Activated naive CD4-positive, alpha-beta T cell treated with anti-CD3 and anti-CD28 coated beads for 36 hours (primary cell): ENCODE results near the gene LY6G5B. TPM values are rescaled to one million over a fixed set of nuclear protein-coding genes. Genes with fewer than 3 reads are reported as not detected.

Experiments used
- CTCF ChIA-PET: fragments of 350-600 bp; sonication (Branson Sonifier 250); formaldehyde crosslinking; loops from one replicate; lab custom pipeline; 2021; ENCODE audit warnings: antibody characterized with exemption; lab: Charles Lee
- DNase-seq: peaks from one replicate; pipeline ENCODE4 v3.0.0-alpha.2; 2020
- H3K27ac Mint-ChIP-seq: one replicate; pipeline ENCODE4 v1.8.0; 2021; ENCODE audit warnings: mild to moderate bottlenecking, mixed read lengths
- H3K27me3 Mint-ChIP-seq: one replicate; pipeline ENCODE4 v1.8.0; 2021; ENCODE audit warnings: low read depth, mixed read lengths
- H3K36me3 Mint-ChIP-seq: one replicate; pipeline ENCODE4 v1.8.0; 2021; ENCODE audit warnings: low read depth, mixed read lengths
- H3K4me1 Mint-ChIP-seq: one replicate; pipeline ENCODE4 v1.8.0; 2021; ENCODE audit warnings: low read depth, mixed read lengths
- H3K4me3 Mint-ChIP-seq: one replicate; pipeline ENCODE4 v1.8.0; 2021; ENCODE audit warnings: mild to moderate bottlenecking, moderate library complexity, mixed read lengths
- H3K9me3 Mint-ChIP-seq: one replicate; pipeline ENCODE4 v1.8.0; 2021; ENCODE audit warnings: mixed read lengths
- intact Hi-C: fragments of 100-400 bp; cut with micrococcal nuclease; formaldehyde crosslinking; loops from one replicate; pipeline ENCODE4 v1.15.1; 2023
- microRNA-seq: library from miRNA; unstranded; fragments of <30 nt; microRNA quantifications from one replicate; pipeline ENCODE4 v1.2.0, GENCODE V29; 2022; ENCODE audit warnings: borderline microRNAs expressed, borderline replicate concordance
- total RNA-seq, 2 experiments: library from RNA; stranded (reverse); gene quantifications; one replicate each; pipeline ENCODE4 v1.2.3, GENCODE V29; 2021

Gene LY6G5B
- total RNA-seq, 2 experiments from 2014 or later = 6.4 to 6.5 TPM

- peaks cover 8% of the 10 kb centered on the region for H3K4me1 Mint-ChIP-seq
- CTCF ChIA-PET = interaction anchor here (0.5 to 2.7 kb wide), 2 partner anchors 15 to 38 kb away, joined by 8 to 12 read pairs; no protein-coding TSS in a partner anchor
- DNase-seq = no peak
- H3K4me3 Mint-ChIP-seq = no peak within 1 kb of the TSS
- H3K9me3 Mint-ChIP-seq = no peaks in the 10 kb centered on the region
- H3K27ac Mint-ChIP-seq = no peak within 1 kb of the TSS
- H3K27me3 Mint-ChIP-seq = no peaks in the 10 kb centered on the region
- intact Hi-C loops = no loop called here
- no peaks in the 10 kb centered on the region for H3K36me3 Mint-ChIP-seq
Measured at GRCh38 chr6:31715022-31715958, 45.5 kb downstream of the LY6G5B start, which contains the start of gene LY6G6D. TSS of gene LY6G6D (plus strand) at chr6:31715348. CDS start at chr6:31715356, 8 bp downstream.

GRCh38 chr6:31717499-31718222 lies 47.9 kb downstream of the LY6G5B start:
- intact Hi-C loops = no loop called here
- DNase-seq = no peak
- CTCF ChIA-PET = no interaction called here
- Mint-ChIP-seq H3K27me3 (no peaks in the 10 kb centered on the region), H3K9me3 (no peaks in the 10 kb centered on the region), H3K4me3 (no peak overlapping the region), H3K36me3 (no peaks in the 10 kb centered on the region), H3K4me1 (peaks cover 2% of the 10 kb centered on the region), H3K27ac (no peak overlapping the region)

- Mint-ChIP-seq H3K4me1 (peaks cover 2% of the 10 kb centered on the region), H3K27ac (no peak overlapping the region), H3K9me3 (no peaks in the 10 kb centered on the region), H3K36me3 (no peaks in the 10 kb centered on the region), H3K4me3 (no peak overlapping the region), H3K27me3 (no peaks in the 10 kb centered on the region)
- CTCF ChIA-PET = no interaction called here
- no peak for DNase-seq
- intact Hi-C loops = no loop called here
Measured at GRCh38 chr6:31718265-31718664, 48.5 kb downstream of the LY6G5B start.

- H3K27me3 Mint-ChIP-seq = no peaks in the 10 kb centered on the region
- CTCF ChIA-PET = no interaction called here
- H3K36me3 Mint-ChIP-seq = no peaks in the 10 kb centered on the region
- H3K27ac Mint-ChIP-seq = no peak overlapping the region
- H3K9me3 Mint-ChIP-seq = no peaks in the 10 kb centered on the region
- peaks cover 1% of the 10 kb centered on the region for H3K4me1 Mint-ChIP-seq
- no peak overlapping the region for H3K4me3 Mint-ChIP-seq
- intact Hi-C loops = no loop called here
- DNase-seq = no peak
Measured at GRCh38 chr6:31719001-31719400, 49.2 kb downstream of the LY6G5B start.

GRCh38 chr6:31720196-31720770 lies 50.5 kb downstream of the LY6G5B start:
- no peaks in the 10 kb centered on the region for H3K27me3 Mint-ChIP-seq
- CTCF ChIA-PET = no interaction called here
- H3K9me3 Mint-ChIP-seq = no peaks in the 10 kb centered on the region
- no peaks in the 10 kb centered on the region for H3K4me1 Mint-ChIP-seq
- H3K4me3 Mint-ChIP-seq = no peak overlapping the region
- intact Hi-C loops = no loop called here
- H3K27ac Mint-ChIP-seq = no peak overlapping the region
- H3K36me3 Mint-ChIP-seq = no peaks in the 10 kb centered on the region
- no peak for DNase-seq

GRCh38 chr6:31721351-31722020 lies 51.7 kb downstream of the LY6G5B start, which contains the start of gene LY6G6C:
TSS of gene LY6G6C (minus strand) at chr6:31721746. CDS start at chr6:31721679, 67 bp downstream.
- intact Hi-C loops = no loop called here
- Mint-ChIP-seq H3K9me3 (no peaks in the 10 kb centered on the region), H3K4me3 (no peak within 1 kb of the TSS), H3K27me3 (no peaks in the 10 kb centered on the region), H3K4me1 (peaks cover 10% of the 10 kb centered on the region), H3K27ac (no peak within 1 kb of the TSS), H3K36me3 (no peaks in the 10 kb centered on the region)
- no peak for DNase-seq
- CTCF ChIA-PET = no interaction called here

- no peaks in the 10 kb centered on the region for H3K27me3 Mint-ChIP-seq
- no peak overlapping the region for H3K4me3 Mint-ChIP-seq
- DNase-seq = no peak
- CTCF ChIA-PET = no interaction called here
- intact Hi-C loops = no loop called here
- no peaks in the 10 kb centered on the region for H3K36me3 Mint-ChIP-seq
- peaks cover 16% of the 10 kb centered on the region for H3K4me1 Mint-ChIP-seq
- no peak overlapping the region for H3K27ac Mint-ChIP-seq
- H3K9me3 Mint-ChIP-seq = no peaks in the 10 kb centered on the region
Measured at GRCh38 chr6:31722173-31722572, 52.4 kb downstream of the LY6G5B start.

Small RNA genes lying within 50 kb of the gene (microRNA-seq; reads per million reads assigned to microRNA genes)
- gene MIR4646 (not detected), gene MIR6832 (not detected)

Other genes starting within 250 kb of the LY6G5B start
- gene MICB, start 171.8 kb upstream of the LY6G5B start, total RNA-seq = 10 to 100 TPM; 21.4 to 22.6 TPM
- not detected for gene MCCD1, start 141.0 kb upstream of the LY6G5B start, total RNA-seq
- 100 to 1,000 TPM; 600 to 624 TPM for gene DDX39B, start 128.0 kb upstream of the LY6G5B start, total RNA-seq
- gene ATP6V1G2, start 123.4 kb upstream of the LY6G5B start, total RNA-seq = 1 to 10 TPM; 1.2 to 1.4 TPM
- gene NFKBIL1, start 122.4 kb upstream of the LY6G5B start, total RNA-seq = 10 to 100 TPM; 20.4 to 20.6 TPM
- gene LTA, start 97.7 kb upstream of the LY6G5B start, total RNA-seq = 100 to 1,000 TPM; 165 to 173 TPM
- gene TNF, start 94.4 kb upstream of the LY6G5B start, total RNA-seq = 10 to 100 TPM; 31.6 to 33.2 TPM
- gene LTB, start 87.6 kb upstream of the LY6G5B start, total RNA-seq = 10 to 100 TPM; 50.5 to 52.3 TPM
- gene LST1, start 83.7 kb upstream of the LY6G5B start, total RNA-seq = 10 to 100 TPM; 11.5 to 12.5 TPM
- gene NCR3, start 77.0 kb upstream of the LY6G5B start, total RNA-seq = 1 to 10 TPM; 2.8 TPM
- 100 to 1,000 TPM; 120 to 129 TPM for gene AIF1, start 54.7 kb upstream of the LY6G5B start, total RNA-seq
- gene PRRC2A, start 49.3 kb upstream of the LY6G5B start, total RNA-seq = 100 to 1,000 TPM; 283 to 304 TPM
- gene BAG6, start 17.3 kb upstream of the LY6G5B start, total RNA-seq = 100 to 1,000 TPM; 286 to 295 TPM
- 1 to 10 TPM; 2.6 to 3.7 TPM for gene APOM, start 14.1 kb upstream of the LY6G5B start, total RNA-seq
- gene C6orf47, start 9.2 kb upstream of the LY6G5B start, total RNA-seq = 1 to 10 TPM; 8.8 to 9.0 TPM
- gene GPANK1, start 5.0 kb upstream of the LY6G5B start, total RNA-seq = 10 to 100 TPM; 31.2 to 32.4 TPM
- gene CSNK2B, start 3.9 kb upstream of the LY6G5B start, total RNA-seq = 100 to 1,000 TPM; 215 to 219 TPM
- 1 to 10 TPM in 1 of 2 experiments, under 1 TPM in 1; 0.93 to 1.4 TPM for gene LY6G5C, start 11.1 kb downstream of the LY6G5B start, total RNA-seq
- gene ABHD16A, start 33.3 kb downstream of the LY6G5B start, total RNA-seq = 10 to 100 TPM; 19.9 to 22.5 TPM
- not detected for gene LY6G6F, start 36.9 kb downstream of the LY6G5B start, total RNA-seq
- not detected for gene LY6G6D, start 45.4 kb downstream of the LY6G5B start, total RNA-seq
- gene LY6G6C, start 51.8 kb downstream of the LY6G5B start, total RNA-seq = not detected
- gene MPIG6B, start 53.4 kb downstream of the LY6G5B start, total RNA-seq = under 1 TPM in 1 of 2 experiments, not detected in 1; 0.49 TPM
- gene DDAH2, start 59.3 kb downstream of the LY6G5B start, total RNA-seq = 10 to 100 TPM in 1 of 2 experiments, 1 to 10 TPM in 1; 8.5 to 11.3 TPM
- gene CLIC1, start 66.6 kb downstream of the LY6G5B start, total RNA-seq = 100 to 1,000 TPM; 348 to 353 TPM
- 100 to 1,000 TPM; 101 to 105 TPM for gene MSH5, start 70.0 kb downstream of the LY6G5B start, total RNA-seq
- 10 to 100 TPM in 1 of 2 experiments, 1 to 10 TPM in 1; 9.8 to 10.5 TPM for gene SAPCD1, start 92.7 kb downstream of the LY6G5B start, total RNA-seq
- gene VWA7, start 107.4 kb downstream of the LY6G5B start, total RNA-seq = under 1 TPM; 0.69 to 0.89 TPM
- 100 to 1,000 TPM; 157 to 161 TPM for gene VARS1, start 125.8 kb downstream of the LY6G5B start, total RNA-seq
- gene LSM2, start 137.0 kb downstream of the LY6G5B start, total RNA-seq = 100 to 1,000 TPM; 172 to 174 TPM
- gene HSPA1L, start 145.3 kb downstream of the LY6G5B start, total RNA-seq = under 1 TPM; 0.86 to 0.95 TPM
- 10 to 100 TPM; 19.8 to 23.1 TPM for gene HSPA1A, start 145.6 kb downstream of the LY6G5B start, total RNA-seq
- 10 to 100 TPM; 47.8 to 50.1 TPM for gene HSPA1B, start 157.8 kb downstream of the LY6G5B start, total RNA-seq
- 1 to 10 TPM; 8.4 to 9.2 TPM for gene NEU1, start 192.8 kb downstream of the LY6G5B start, total RNA-seq
- gene SLC44A4, start 209.0 kb downstream of the LY6G5B start, total RNA-seq = under 1 TPM in 1 of 2 experiments, not detected in 1; 0.10 TPM
- 10 to 100 TPM; 33.0 to 37.3 TPM for gene EHMT2, start 227.7 kb downstream of the LY6G5B start, total RNA-seq
- under 1 TPM; 0.57 to 0.69 TPM for gene ZBTB12, start 232.1 kb downstream of the LY6G5B start, total RNA-seq